Gastrocnemius medialis (tissue), 4 donors: ENCODE measurements around the gene CORO1A. TPM values are rescaled to one million over a fixed set of nuclear protein-coding genes. Genes with fewer than 3 reads are reported as not detected.
"Not testable (repeated sequence)": the region's sequence is repeated elsewhere in the genome, so short reads cannot be mapped to it uniquely, and the experiment has no call there.

Experiments used
- ATAC-seq, 2 donors: fragments of 150-250 bp; one replicate each; pipeline ENCODE4 v1.9.1; 2016
- DNase-seq, 2 donors: peaks; one replicate each; pipeline ENCODE4 v3.0.0-alpha.2; 2019
- H3K27ac ChIP-seq, 4 donors: fragments of 200-600 bp; sonication (generic); 1 replicate in 1 of 4; 2 replicates in 3 of 4; pipeline ENCODE4 v1.5.1; 2016 to 2018; ENCODE audit warnings: mild to moderate bottlenecking in 2 of 4, moderate library complexity in 1 of 4
- H3K27me3 ChIP-seq, 3 donors: fragments of 200-600 bp; sonication (generic) in 2 of 3; 1 replicate in 1 of 3; 2 replicates in 2 of 3; pipeline versions ENCODE4 v1.5.1 to v1.6.0; 2016 to 2019; ENCODE audit warnings: mild to moderate bottlenecking in 1 of 3, moderate library complexity in 1 of 3
- H3K36me3 ChIP-seq, 2 donors: fragments of 200-600 bp; sonication (generic) in 1 of 2; one replicate each; pipeline ENCODE4 v1.5.1; 2017 to 2018
- H3K4me1 ChIP-seq, 2 donors: fragments of 200-600 bp; sonication (generic) in 1 of 2; one replicate each; pipeline ENCODE4 v1.5.1; 2016 to 2017; ENCODE audit warnings: mild to moderate bottlenecking in 2 of 2
- H3K4me3 ChIP-seq, 4 donors: fragments of 200-600 bp; sonication (generic) in 3 of 4; 1 replicate in 1 of 4; 2 replicates in 3 of 4; pipeline ENCODE4 v1.5.1; 2016 to 2019; ENCODE audit warnings: mild to moderate bottlenecking in 2 of 4
- H3K9me3 ChIP-seq, 3 donors: fragments of 200-600 bp; sonication (generic) in 2 of 3; 1 replicate in 1 of 3; 2 replicates in 2 of 3; pipeline ENCODE4 v1.5.1; 2016 to 2019
- POLR2A ChIP-seq, 2 donors: fragments of 450-650 bp; IDR thresholded peaks; one replicate each; pipeline ENCODE4 v1.6.1; 2017; ENCODE audit warnings: antibody characterized with exemption in 2 of 2, mild to moderate bottlenecking in 2 of 2, moderate library complexity in 2 of 2
- in situ Hi-C, 4 donors: fragments of 200-750 bp; cut with MboI; loops; one replicate each; pipeline versions ENCODE4 v1.15.0 to v1.8.0; 2017; ENCODE audit warnings: low sequenced_read_pairs in 4 of 4
- intact Hi-C: fragments of 100-400 bp; cut with DNase I; formaldehyde crosslinking; loops from one replicate; pipeline ENCODE4 v1.15.1; 2023; ENCODE audit warnings: low total_unique reads
- total RNA-seq, 4 donors: library from RNA; depleted of rRNA; stranded (reverse); fragments of >200 nt; gene quantifications; one replicate each; pipeline versions ENCODE4 v1.1.0 to v1.2.3, GENCODE V29; 2016
- TF ChIP-seq, protein P1 (sequence below), 5 experiments: fragments of 450-650 bp in 3 of 5; fragments of 200-600 bp in 2 of 5; sonication (generic) in 2 of 5; IDR thresholded peaks in 4 of 5; conservative IDR thresholded peaks in 1 of 5; 1 replicate in 4 of 5; 2 replicates in 1 of 5; pipeline ENCODE4 v1.5.1; 2016 to 2019; ENCODE audit warnings: antibody characterized with exemption in 5 of 5, mild to moderate bottlenecking in 3 of 5, moderate library complexity in 3 of 5

Gene CORO1A
- total RNA-seq, 4 donors from 2014 or later, result 0.44 to 8.9 (median 5.8) TPM

DNA sequence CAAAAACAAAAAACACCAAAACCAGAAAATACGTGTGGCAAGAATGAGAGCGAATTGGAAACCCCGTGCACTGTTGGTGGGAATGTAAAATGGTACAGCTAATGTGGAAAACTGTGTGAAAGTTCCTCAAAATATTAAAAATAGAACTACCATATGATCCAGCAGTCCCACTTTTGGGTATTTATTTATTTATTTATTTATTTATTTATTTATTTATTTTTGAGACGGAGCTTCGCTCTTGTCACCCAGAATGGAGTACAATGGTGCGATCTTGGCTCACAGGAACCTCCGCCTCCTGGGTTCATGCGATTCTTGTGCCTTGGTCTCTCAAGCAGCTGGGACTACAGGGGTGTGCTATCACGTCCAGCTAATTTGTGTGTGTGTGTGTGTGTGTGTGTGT is 30.9 kb upstream of the CORO1A start:
- no peaks in the 10 kb centered on the region for H3K36me3 ChIP-seq
- H3K27ac ChIP-seq, result no peak overlapping the region
- no peak for ATAC-seq
- no peak overlapping the region for H3K4me3 ChIP-seq
- H3K27me3 ChIP-seq, result peaks cover 0 to 4% (median 0%) of the 10 kb centered on the region in 3 donors
- intact Hi-C loops, result no loop called here
- in situ Hi-C loops, result no loop called here
- H3K4me1 ChIP-seq, result no peaks in the 10 kb centered on the region
- H3K9me3 ChIP-seq, result no peaks in the 10 kb centered on the region
- TF ChIP-seq POLR2A (IDR thresholded peaks at IDR 0.05), result no peak
- TF ChIP-seq, protein P1, sequence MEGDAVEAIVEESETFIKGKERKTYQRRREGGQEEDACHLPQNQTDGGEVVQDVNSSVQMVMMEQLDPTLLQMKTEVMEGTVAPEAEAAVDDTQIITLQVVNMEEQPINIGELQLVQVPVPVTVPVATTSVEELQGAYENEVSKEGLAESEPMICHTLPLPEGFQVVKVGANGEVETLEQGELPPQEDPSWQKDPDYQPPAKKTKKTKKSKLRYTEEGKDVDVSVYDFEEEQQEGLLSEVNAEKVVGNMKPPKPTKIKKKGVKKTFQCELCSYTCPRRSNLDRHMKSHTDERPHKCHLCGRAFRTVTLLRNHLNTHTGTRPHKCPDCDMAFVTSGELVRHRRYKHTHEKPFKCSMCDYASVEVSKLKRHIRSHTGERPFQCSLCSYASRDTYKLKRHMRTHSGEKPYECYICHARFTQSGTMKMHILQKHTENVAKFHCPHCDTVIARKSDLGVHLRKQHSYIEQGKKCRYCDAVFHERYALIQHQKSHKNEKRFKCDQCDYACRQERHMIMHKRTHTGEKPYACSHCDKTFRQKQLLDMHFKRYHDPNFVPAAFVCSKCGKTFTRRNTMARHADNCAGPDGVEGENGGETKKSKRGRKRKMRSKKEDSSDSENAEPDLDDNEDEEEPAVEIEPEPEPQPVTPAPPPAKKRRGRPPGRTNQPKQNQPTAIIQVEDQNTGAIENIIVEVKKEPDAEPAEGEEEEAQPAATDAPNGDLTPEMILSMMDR (IDR thresholded peaks at IDR 0.05 in 4 of 5, conservative IDR thresholded peaks at IDR 0.05 in 1 of 5), result no peak
- DNase-seq, result no peak

DNA sequence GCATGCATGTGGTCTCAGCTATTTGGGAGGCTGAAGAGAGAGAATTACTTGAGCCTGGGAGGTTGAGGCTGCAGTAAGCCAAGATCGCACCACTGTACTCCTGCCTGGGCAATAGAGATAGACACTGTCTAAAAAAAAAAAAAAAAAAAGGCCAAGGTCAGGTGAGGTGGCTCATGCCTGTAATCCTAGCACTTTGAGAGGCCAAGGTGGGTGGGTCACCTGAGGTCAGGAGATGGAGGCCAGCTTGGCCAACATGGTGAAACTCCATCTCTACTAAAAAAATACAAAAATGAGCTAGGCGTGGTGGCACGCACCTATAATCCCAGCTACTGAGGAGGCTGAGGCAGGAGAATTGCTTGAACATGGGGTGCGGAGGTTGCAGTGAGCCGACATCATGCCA is 28.2 kb upstream of the CORO1A start:
- ATAC-seq (no peak), DNase-seq (no peak)
- H3K4me1 ChIP-seq, result no peaks in the 10 kb centered on the region
- no peaks in the 10 kb centered on the region for H3K27me3 ChIP-seq
- H3K4me3 ChIP-seq, result no peak overlapping the region
- H3K36me3 ChIP-seq, result no peaks in the 10 kb centered on the region
- TF ChIP-seq POLR2A (IDR thresholded peaks at IDR 0.05), result no peak
- TF ChIP-seq, protein P1 (IDR thresholded peaks at IDR 0.05 in 4 of 5, conservative IDR thresholded peaks at IDR 0.05 in 1 of 5), result no peak
- intact Hi-C loops (no loop called here), in situ Hi-C loops (no loop called here)
- H3K9me3 ChIP-seq, result no peaks in the 10 kb centered on the region
- H3K27ac ChIP-seq, result no peak overlapping the region

DNA sequence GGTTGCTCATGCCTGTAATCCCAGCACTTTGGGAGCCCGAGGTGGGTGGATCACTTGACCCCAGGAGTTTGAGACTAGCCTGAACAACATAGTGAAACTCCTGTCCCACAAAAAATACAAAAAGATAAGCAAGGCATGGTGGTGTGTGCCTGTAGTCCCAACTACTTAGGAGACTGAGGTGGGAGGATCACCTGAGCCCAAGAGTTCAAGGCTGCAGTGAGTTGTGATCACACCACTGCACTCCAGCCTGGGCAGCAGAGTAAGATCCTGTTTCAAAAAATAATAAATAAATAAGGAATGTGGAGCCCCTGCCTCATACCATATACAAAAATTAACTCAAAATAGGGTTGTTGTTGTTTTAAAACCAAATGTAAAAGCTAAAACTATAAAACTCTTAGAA is 26.2 kb upstream of the CORO1A start:
- intact Hi-C loops (no loop called here), in situ Hi-C loops (no loop called here)
- Histone ChIP-seq H3K27ac (no peak overlapping the region), H3K27me3 (no peaks in the 10 kb centered on the region), H3K36me3 (no peaks in the 10 kb centered on the region), H3K4me3 (no peak overlapping the region), H3K9me3 (no peaks in the 10 kb centered on the region), H3K4me1 (no peaks in the 10 kb centered on the region)
- TF ChIP-seq POLR2A (IDR thresholded peaks at IDR 0.05), result no peak
- TF ChIP-seq, protein P1 (IDR thresholded peaks at IDR 0.05 in 4 of 5, conservative IDR thresholded peaks at IDR 0.05 in 1 of 5), result no peak
- DNase-seq (no peak), ATAC-seq (no peak)

DNA sequence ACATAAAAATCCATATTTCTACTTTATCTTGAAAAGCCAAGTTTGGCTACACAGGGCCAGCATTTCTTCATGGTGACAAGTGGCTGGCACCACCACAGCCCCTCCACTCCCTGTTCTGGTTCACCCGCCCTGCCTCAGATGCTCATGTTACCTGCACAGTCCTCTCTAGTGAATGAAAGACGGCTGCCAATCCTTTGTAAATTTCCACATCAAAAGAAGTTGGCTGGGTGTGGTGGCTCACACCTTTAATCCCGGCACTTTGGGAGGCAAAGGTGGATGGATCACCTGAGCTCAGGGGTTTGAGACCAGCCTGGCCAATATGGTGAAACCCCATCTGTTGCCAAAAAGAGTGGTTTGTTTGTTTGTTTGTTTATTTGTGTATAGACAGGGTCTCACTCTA is 19.9 kb upstream of the CORO1A start:
- no peaks in the 10 kb centered on the region for H3K4me1 ChIP-seq
- TF ChIP-seq, protein P1 (IDR thresholded peaks at IDR 0.05 in 4 of 5, conservative IDR thresholded peaks at IDR 0.05 in 1 of 5), result no peak
- no peak for TF ChIP-seq POLR2A (IDR thresholded peaks at IDR 0.05)
- H3K4me3 ChIP-seq, result no peak overlapping the region
- in situ Hi-C loops, result no loop called here
- H3K27ac ChIP-seq, result no peak overlapping the region
- intact Hi-C loops, result no loop called here
- H3K9me3 ChIP-seq, result no peaks in the 10 kb centered on the region
- H3K27me3 ChIP-seq, result no peaks in the 10 kb centered on the region
- DNase-seq, result no peak
- ATAC-seq, result no peak
- no peaks in the 10 kb centered on the region for H3K36me3 ChIP-seq

DNA sequence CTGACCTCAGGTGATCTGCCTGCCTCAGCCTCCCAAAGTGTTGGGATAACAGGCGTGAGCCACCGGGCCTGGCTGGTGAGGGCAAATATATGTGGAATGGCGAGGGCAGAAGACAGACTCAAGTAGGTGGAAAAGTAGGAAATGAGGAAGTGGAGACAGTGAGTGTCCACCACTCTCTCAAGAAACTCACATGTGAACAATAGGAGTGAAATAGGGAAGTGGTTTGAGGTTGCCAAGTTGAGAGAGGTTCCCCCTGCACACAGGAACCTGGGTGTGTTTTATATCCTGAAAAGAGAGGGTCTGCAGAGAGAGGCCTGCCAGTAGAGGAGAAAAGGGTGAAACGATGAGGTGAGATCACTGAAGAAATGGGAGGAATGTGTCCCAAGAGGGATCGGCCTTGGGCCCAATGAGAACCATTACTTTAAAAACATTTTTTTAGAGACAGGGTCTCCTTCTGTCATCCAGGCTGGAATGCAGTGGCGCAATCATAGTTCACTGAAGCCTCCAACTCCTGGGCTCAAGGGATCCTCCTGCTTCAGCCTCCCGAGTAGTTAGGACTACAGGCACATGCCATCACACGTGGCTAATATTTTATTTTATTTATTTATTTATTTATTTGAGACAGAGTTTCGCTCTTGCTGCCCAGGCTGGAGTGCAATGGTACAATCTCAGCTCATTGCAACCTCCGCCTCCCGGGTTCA is 17.1 kb upstream of the CORO1A start:
- no peak overlapping the region for H3K27ac ChIP-seq
- no peaks in the 10 kb centered on the region for H3K4me1 ChIP-seq
- no peak overlapping the region for H3K4me3 ChIP-seq
- in situ Hi-C loops (no loop called here), intact Hi-C loops (no loop called here)
- H3K27me3 ChIP-seq, result no peaks in the 10 kb centered on the region
- no peak for ATAC-seq
- TF ChIP-seq, protein P1 (IDR thresholded peaks at IDR 0.05 in 4 of 5, conservative IDR thresholded peaks at IDR 0.05 in 1 of 5), result no peak
- no peak for TF ChIP-seq POLR2A (IDR thresholded peaks at IDR 0.05)
- DNase-seq, result no peak
- H3K9me3 ChIP-seq, result no peaks in the 10 kb centered on the region
- H3K36me3 ChIP-seq, result no peaks in the 10 kb centered on the region

DNA sequence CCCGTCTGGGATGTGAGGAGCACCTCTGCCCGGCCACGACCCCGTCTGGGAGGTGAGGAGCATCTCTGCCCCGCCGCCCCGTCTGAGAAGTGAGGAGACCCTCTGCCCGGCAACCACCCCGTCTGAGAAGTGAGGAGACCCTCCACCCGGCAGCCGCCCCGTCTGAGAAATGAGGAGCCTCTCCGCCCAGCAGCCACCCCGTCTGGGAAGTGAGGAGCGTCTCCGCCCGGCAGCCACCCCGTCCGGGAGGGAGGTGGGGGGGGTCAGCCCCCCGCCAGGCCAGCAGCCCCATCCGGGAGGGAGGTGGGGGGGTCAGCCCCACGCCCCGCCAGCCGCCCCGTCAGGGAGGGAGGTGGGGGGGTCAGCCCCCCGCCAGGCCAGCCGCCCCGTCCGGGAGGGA is 14.7 kb upstream of the CORO1A start:
- H3K4me1 ChIP-seq, H3K27me3 ChIP-seq, in situ Hi-C loops, H3K9me3 ChIP-seq, H3K27ac ChIP-seq, H3K36me3 ChIP-seq, H3K4me3 ChIP-seq, intact Hi-C loops, ATAC-seq, DNase-seq: not testable (repeated sequence)

DNA sequence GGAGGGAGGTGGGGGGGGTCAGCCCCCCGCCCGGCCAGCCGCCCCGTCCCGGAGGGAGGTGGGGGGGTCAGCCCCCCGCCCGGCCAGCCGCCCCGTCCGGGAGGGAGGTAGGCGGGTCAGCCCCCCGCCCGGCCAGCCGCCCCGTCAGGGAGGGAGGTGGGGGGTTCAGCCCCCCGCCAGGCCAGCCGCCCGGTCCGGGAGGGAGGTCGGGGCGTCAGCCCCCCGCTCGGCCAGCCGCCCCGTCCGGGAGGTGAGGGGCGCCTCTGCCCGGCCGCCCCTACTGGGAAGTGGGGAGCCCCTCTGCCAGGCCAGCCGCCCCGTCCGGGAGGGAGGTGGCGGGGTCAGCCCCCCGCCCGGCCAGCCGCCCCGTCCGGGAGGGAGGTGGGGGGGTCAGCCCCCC is 14.0 kb upstream of the CORO1A start:
- H3K27me3 ChIP-seq, H3K27ac ChIP-seq, H3K9me3 ChIP-seq, in situ Hi-C loops, ATAC-seq, H3K36me3 ChIP-seq, H3K4me3 ChIP-seq, intact Hi-C loops, H3K4me1 ChIP-seq, DNase-seq: not testable (repeated sequence)
